SH-SY5Y (cell line): Measurements from ENCODE around the gene SAFB.

Source experiments
- GATA2 ChIP-seq: IDR thresholded peaks from 2 replicates; pipeline ENCODE4 v1.6.1; 2011; ENCODE audit warnings: mild to moderate bottlenecking, low read depth, low read length
- GATA3 ChIP-seq: IDR thresholded peaks from 2 replicates; pipeline ENCODE4 v1.6.1; 2011; ENCODE audit warnings: low read depth, mild to moderate bottlenecking, low read length, moderate library complexity

The SAFB gene

GRCh38 chr19:5697022-5697889 lies 74.4 kb downstream of the SAFB start:
- TF ChIP-seq GATA2 (no peak), GATA3 (no peak)

- TF ChIP-seq GATA3 (no peak), GATA2 (no peak)
Observed at GRCh38 chr19:5697890-5698634, 75.2 kb downstream of the SAFB start.

- no peak for TF ChIP-seq GATA2
Observed at GRCh38 chr19:5698635-5699422, 75.9 kb downstream of the SAFB start.

GRCh38 chr19:5700455-5701092 lies 77.7 kb downstream of the SAFB start:
- no peak for TF ChIP-seq GATA3
- TF ChIP-seq GATA2: no peak

GRCh38 chr19:5703819-5704818 lies 81.2 kb downstream of the SAFB start:
- TF ChIP-seq GATA2 (no peak), GATA3 (no peak)

GRCh38 chr19:5705552-5705951 lies 82.7 kb downstream of the SAFB start:
- TF ChIP-seq GATA2: no peak
- TF ChIP-seq GATA3: no peak

GRCh38 chr19:5706876-5707573 lies 84.1 kb downstream of the SAFB start:
- no peak for TF ChIP-seq GATA2
- no peak for TF ChIP-seq GATA3

GRCh38 chr19:5707576-5708575 lies 85.0 kb downstream of the SAFB start:
- no peak for TF ChIP-seq GATA3
- TF ChIP-seq GATA2: no peak

- TF ChIP-seq GATA3: no peak
- TF ChIP-seq GATA2: no peak
Observed at GRCh38 chr19:5711025-5711424, 88.1 kb downstream of the SAFB start.

GRCh38 chr19:5711713-5712161 lies 88.9 kb downstream of the SAFB start:
- no peak for TF ChIP-seq GATA2
- no peak for TF ChIP-seq GATA3

- TF ChIP-seq GATA2: no peak
- no peak for TF ChIP-seq GATA3
Observed at GRCh38 chr19:5713228-5713627, 90.3 kb downstream of the SAFB start.

- TF ChIP-seq GATA2 (no peak), GATA3 (no peak)
Observed at GRCh38 chr19:5714816-5715215, 91.9 kb downstream of the SAFB start.
